Mucosa of stomach (tissue), 1 donor: Measurements from ENCODE around the gene MIR17HG.
A peak's percentile ranks its signal among the peaks of the same experiment; 100 is the strongest.

Experiments used
- H3K27me3 ChIP-seq: one replicate; pipeline ENCODE4 v1.7.0; 2013; ENCODE audit warnings: mild to moderate bottlenecking, low read length; ENCODE audit not compliant: control insufficient read depth, insufficient read depth
- H3K36me3 ChIP-seq: one replicate; pipeline ENCODE4 v1.7.0; 2013; ENCODE audit warnings: low read length; ENCODE audit not compliant: control insufficient read depth, insufficient read depth
- H3K4me1 ChIP-seq: one replicate; pipeline ENCODE4 v1.7.0; 2013; ENCODE audit warnings: mild to moderate bottlenecking, low read length; ENCODE audit not compliant: control insufficient read depth, insufficient read depth
- H3K4me3 ChIP-seq: one replicate; pipeline ENCODE4 v1.7.0; 2013; ENCODE audit warnings: low read length
- H3K9ac ChIP-seq: one replicate; pipeline ENCODE4 v1.7.0; 2013; ENCODE audit warnings: mild to moderate bottlenecking, low read length, moderate library complexity
- H3K9me3 ChIP-seq: one replicate; pipeline ENCODE4 v1.7.0; 2013; ENCODE audit warnings: mild to moderate bottlenecking, low read length, moderate library complexity; ENCODE audit not compliant: control insufficient read depth
- donor health status: Pancreatic carcinoma.

The MIR17HG gene

GRCh38 chr13:91347202-91347995 lies at the start of gene MIR17HG:
TSS of gene MIR17HG (plus strand) at chr13:91347687.
- Histone ChIP-seq H3K4me3 (peak within 1 kb of the TSS; percentile 69), H3K9ac (peak within 1 kb of the TSS; percentile 87), H3K36me3 (no peaks in the 10 kb centered on the region), H3K4me1 (no peaks in the 10 kb centered on the region), H3K9me3 (no peaks in the 10 kb centered on the region), H3K27me3 (no peaks in the 10 kb centered on the region)

- Histone ChIP-seq H3K36me3 (no peaks in the 10 kb centered on the region), H3K4me1 (no peaks in the 10 kb centered on the region), H3K4me3 (no peak overlapping the region), H3K9ac (no peak overlapping the region), H3K27me3 (no peaks in the 10 kb centered on the region), H3K9me3 (no peaks in the 10 kb centered on the region)
Observed at GRCh38 chr13:91298060-91298459, 49.4 kb upstream of the MIR17HG start.

- Histone ChIP-seq H3K4me1 (no peaks in the 10 kb centered on the region), H3K36me3 (no peaks in the 10 kb centered on the region), H3K9me3 (no peaks in the 10 kb centered on the region), H3K4me3 (no peak overlapping the region), H3K9ac (no peak overlapping the region), H3K27me3 (no peaks in the 10 kb centered on the region)
Observed at GRCh38 chr13:91302111-91302510, 45.4 kb upstream of the MIR17HG start.

- no peaks in the 10 kb centered on the region for H3K9me3 ChIP-seq
Observed at GRCh38 chr13:91303031-91303430, 44.5 kb upstream of the MIR17HG start.

GRCh38 chr13:91304741-91305140 lies 42.7 kb upstream of the MIR17HG start:
- Histone ChIP-seq H3K9ac (no peak overlapping the region), H3K27me3 (no peaks in the 10 kb centered on the region), H3K4me3 (no peak overlapping the region), H3K9me3 (no peaks in the 10 kb centered on the region), H3K36me3 (no peaks in the 10 kb centered on the region), H3K4me1 (no peaks in the 10 kb centered on the region)

More at GRCh38 chr13:91303031-91303430, 44.5 kb upstream of the MIR17HG start:
- Histone ChIP-seq H3K4me3 (no peak overlapping the region), H3K9ac (no peak overlapping the region), H3K27me3 (no peaks in the 10 kb centered on the region), H3K36me3 (no peaks in the 10 kb centered on the region), H3K4me1 (no peaks in the 10 kb centered on the region)

GRCh38 chr13:91305652-91306051 lies 41.8 kb upstream of the MIR17HG start:
- no peak overlapping the region for H3K9ac ChIP-seq
- H3K4me1 ChIP-seq, result no peaks in the 10 kb centered on the region
- no peaks in the 10 kb centered on the region for H3K36me3 ChIP-seq
- H3K4me3 ChIP-seq, result no peak overlapping the region
- no peaks in the 10 kb centered on the region for H3K27me3 ChIP-seq
- no peaks in the 10 kb centered on the region for H3K9me3 ChIP-seq

- no peaks in the 10 kb centered on the region for H3K27me3 ChIP-seq
- no peaks in the 10 kb centered on the region for H3K4me1 ChIP-seq
- H3K9ac ChIP-seq, result no peak overlapping the region
- H3K36me3 ChIP-seq, result no peaks in the 10 kb centered on the region
- H3K9me3 ChIP-seq, result no peaks in the 10 kb centered on the region
- no peak overlapping the region for H3K4me3 ChIP-seq
Observed at GRCh38 chr13:91307887-91308286, 39.6 kb upstream of the MIR17HG start.

GRCh38 chr13:91308299-91308698 lies 39.2 kb upstream of the MIR17HG start:
- Histone ChIP-seq H3K36me3 (no peaks in the 10 kb centered on the region), H3K9ac (no peak overlapping the region), H3K4me3 (no peak overlapping the region), H3K9me3 (no peaks in the 10 kb centered on the region), H3K4me1 (no peaks in the 10 kb centered on the region), H3K27me3 (peaks cover 3% of the 10 kb centered on the region)

GRCh38 chr13:91311491-91311890 lies 36.0 kb upstream of the MIR17HG start:
- Histone ChIP-seq H3K4me3 (no peak overlapping the region), H3K36me3 (no peaks in the 10 kb centered on the region), H3K4me1 (no peaks in the 10 kb centered on the region), H3K27me3 (peaks cover 3% of the 10 kb centered on the region), H3K9ac (no peak overlapping the region), H3K9me3 (no peaks in the 10 kb centered on the region)

- Histone ChIP-seq H3K4me3 (no peak overlapping the region), H3K9ac (no peak overlapping the region), H3K9me3 (no peaks in the 10 kb centered on the region), H3K4me1 (no peaks in the 10 kb centered on the region), H3K27me3 (peaks cover 3% of the 10 kb centered on the region), H3K36me3 (no peaks in the 10 kb centered on the region)
Observed at GRCh38 chr13:91312324-91312723, 35.2 kb upstream of the MIR17HG start.

GRCh38 chr13:91313103-91313502 lies 34.4 kb upstream of the MIR17HG start:
- Histone ChIP-seq H3K36me3 (no peaks in the 10 kb centered on the region), H3K9me3 (no peaks in the 10 kb centered on the region), H3K4me3 (no peak overlapping the region), H3K4me1 (no peaks in the 10 kb centered on the region), H3K9ac (no peak overlapping the region), H3K27me3 (peaks cover 3% of the 10 kb centered on the region)

GRCh38 chr13:91313581-91313980 lies 33.9 kb upstream of the MIR17HG start:
- Histone ChIP-seq H3K36me3 (no peaks in the 10 kb centered on the region), H3K27me3 (peaks cover 3% of the 10 kb centered on the region), H3K9ac (no peak overlapping the region), H3K9me3 (no peaks in the 10 kb centered on the region), H3K4me1 (no peaks in the 10 kb centered on the region), H3K4me3 (no peak overlapping the region)
